IPS-18a (cell line): ENCODE results near the gene ARHGEF6.

ENCODE experiments used
- H3K27ac ChIP-seq: one replicate; pipeline ENCODE4 v1.5.1; 2013; ENCODE audit warnings: low read length
- H3K27me3 ChIP-seq: one replicate; pipeline ENCODE4 v1.6.1; 2013; ENCODE audit warnings: mild to moderate bottlenecking, low read length; ENCODE audit not compliant: control insufficient read depth, insufficient read depth
- H3K36me3 ChIP-seq: one replicate; pipeline ENCODE4 v1.6.1; 2013; ENCODE audit warnings: low read depth, low read length; ENCODE audit not compliant: control insufficient read depth
- H3K4me1 ChIP-seq: one replicate; pipeline ENCODE4 v1.6.1; 2013; ENCODE audit warnings: low read depth, low read length; ENCODE audit not compliant: control insufficient read depth
- H3K4me3 ChIP-seq: one replicate; pipeline ENCODE4 v1.5.1; 2013; ENCODE audit warnings: low read length
- H3K9ac ChIP-seq: one replicate; pipeline ENCODE4 v1.6.1; 2013; ENCODE audit warnings: mild to moderate bottlenecking, low read length, moderate library complexity
- H3K9me3 ChIP-seq: one replicate; pipeline ENCODE4 v1.6.1; 2013; ENCODE audit warnings: low read depth, low read length; ENCODE audit not compliant: control insufficient read depth

ARHGEF6 gene

GRCh38 chrX:136742721-136743379, 37.9 kb downstream of the ARHGEF6 start:
- peaks cover 17% of the 10 kb centered on the region for H3K9me3 ChIP-seq
- H3K27me3 ChIP-seq = no peaks in the 10 kb centered on the region
- no peaks in the 10 kb centered on the region for H3K36me3 ChIP-seq
- H3K27ac ChIP-seq = no peak overlapping the region
- H3K9ac ChIP-seq = no peak overlapping the region
- no peak overlapping the region for H3K4me3 ChIP-seq
- peaks cover 5% of the 10 kb centered on the region for H3K4me1 ChIP-seq

GRCh38 chrX:136738049-136738729, 42.5 kb downstream of the ARHGEF6 start:
- no peaks in the 10 kb centered on the region for H3K36me3 ChIP-seq
- no peaks in the 10 kb centered on the region for H3K4me1 ChIP-seq
- H3K9me3 ChIP-seq = peaks cover 26% of the 10 kb centered on the region
- no peak overlapping the region for H3K27ac ChIP-seq
- no peak overlapping the region for H3K4me3 ChIP-seq
- H3K9ac ChIP-seq = no peak overlapping the region
- H3K27me3 ChIP-seq = no peaks in the 10 kb centered on the region

- no peaks in the 10 kb centered on the region for H3K4me1 ChIP-seq
- H3K9ac ChIP-seq = no peak overlapping the region
- H3K27me3 ChIP-seq = no peaks in the 10 kb centered on the region
- no peaks in the 10 kb centered on the region for H3K36me3 ChIP-seq
- peaks cover 31% of the 10 kb centered on the region for H3K9me3 ChIP-seq
- H3K4me3 ChIP-seq = no peak overlapping the region
- H3K27ac ChIP-seq = no peak overlapping the region
These were observed 44.0 kb downstream of the ARHGEF6 start for GRCh38 chrX:136736690-136737089.

GRCh38 chrX:136735601-136736000, 45.1 kb downstream of the ARHGEF6 start:
- H3K27me3 ChIP-seq = no peaks in the 10 kb centered on the region

GRCh38 chrX:136733613-136734012, 47.1 kb downstream of the ARHGEF6 start:
- no peaks in the 10 kb centered on the region for H3K36me3 ChIP-seq
- H3K4me3 ChIP-seq = no peak overlapping the region
- H3K4me1 ChIP-seq = no peaks in the 10 kb centered on the region
- H3K27ac ChIP-seq = no peak overlapping the region
- no peaks in the 10 kb centered on the region for H3K27me3 ChIP-seq
- no peak overlapping the region for H3K9ac ChIP-seq
- H3K9me3 ChIP-seq = peaks cover 15% of the 10 kb centered on the region

More at GRCh38 chrX:136735601-136736000, 45.1 kb downstream of the ARHGEF6 start:
- H3K27ac ChIP-seq = no peak overlapping the region
- H3K4me3 ChIP-seq = no peak overlapping the region
- H3K9me3 ChIP-seq = peaks cover 27% of the 10 kb centered on the region
- H3K4me1 ChIP-seq = no peaks in the 10 kb centered on the region
- H3K9ac ChIP-seq = no peak overlapping the region
- H3K36me3 ChIP-seq = no peaks in the 10 kb centered on the region

- H3K4me1 ChIP-seq = no peaks in the 10 kb centered on the region
These were observed 48.9 kb downstream of the ARHGEF6 start for GRCh38 chrX:136731798-136732197.

GRCh38 chrX:136731207-136731782, 49.4 kb downstream of the ARHGEF6 start:
- Histone ChIP-seq H3K36me3 (no peaks in the 10 kb centered on the region), H3K4me1 (no peaks in the 10 kb centered on the region), H3K27me3 (no peaks in the 10 kb centered on the region), H3K27ac (no peak overlapping the region), H3K9ac (no peak overlapping the region), H3K9me3 (peaks cover 15% of the 10 kb centered on the region), H3K4me3 (no peak overlapping the region)

More at GRCh38 chrX:136731798-136732197, 48.9 kb downstream of the ARHGEF6 start:
- H3K27me3 ChIP-seq = no peaks in the 10 kb centered on the region
- no peak overlapping the region for H3K9ac ChIP-seq
- peaks cover 15% of the 10 kb centered on the region for H3K9me3 ChIP-seq
- no peak overlapping the region for H3K4me3 ChIP-seq
- no peaks in the 10 kb centered on the region for H3K36me3 ChIP-seq
- no peak overlapping the region for H3K27ac ChIP-seq

- Histone ChIP-seq H3K27me3 (no peaks in the 10 kb centered on the region), H3K9me3 (peaks cover 6% of the 10 kb centered on the region), H3K4me3 (no peak overlapping the region), H3K27ac (no peak overlapping the region), H3K36me3 (no peaks in the 10 kb centered on the region), H3K9ac (no peak overlapping the region), H3K4me1 (no peaks in the 10 kb centered on the region)
These were observed 52.3 kb downstream of the ARHGEF6 start for GRCh38 chrX:136728393-136728792.

GRCh38 chrX:136725441-136726104, 55.2 kb downstream of the ARHGEF6 start:
- no peak overlapping the region for H3K9ac ChIP-seq
- H3K4me3 ChIP-seq = no peak overlapping the region
- H3K27me3 ChIP-seq = no peaks in the 10 kb centered on the region
- no peaks in the 10 kb centered on the region for H3K36me3 ChIP-seq
- peaks cover 9% of the 10 kb centered on the region for H3K9me3 ChIP-seq
- no peaks in the 10 kb centered on the region for H3K4me1 ChIP-seq
- no peak overlapping the region for H3K27ac ChIP-seq

GRCh38 chrX:136718091-136718490, 62.6 kb downstream of the ARHGEF6 start:
- H3K9me3 ChIP-seq = peaks cover 18% of the 10 kb centered on the region
- H3K36me3 ChIP-seq = no peaks in the 10 kb centered on the region
- H3K4me1 ChIP-seq = no peaks in the 10 kb centered on the region
- no peak overlapping the region for H3K27ac ChIP-seq
- no peak overlapping the region for H3K4me3 ChIP-seq
- H3K27me3 ChIP-seq = no peaks in the 10 kb centered on the region
- H3K9ac ChIP-seq = no peak overlapping the region
